ENCODE measurements around the gene SRRM1. TPM values are rescaled to one million over a fixed set of nuclear protein-coding genes. Genes with fewer than 3 reads are reported as not detected.

SRRM1 gene
- total and polyA plus RNA-seq, 4 experiments from 2014 or later = 73.8 to 230 (median 219) TPM

- peaks cover 0 to 2% of the 10 kb centered on the region in 2 donors for H3K27me3 Mint-ChIP-seq
- H3K27ac ChIP-seq (ENCODE audit: low read depth, low read length) = no peak overlapping the region
- peaks cover 18% of the 10 kb centered on the region for H3K4me1 ChIP-seq (ENCODE audit: insufficient read depth, low read length)
- H3K9me3 Mint-ChIP-seq = no peaks in the 10 kb centered on the region
- no peaks in the 10 kb centered on the region for H3K36me3 Mint-ChIP-seq
- no peak overlapping the region for H3K4me3 ChIP-seq (ENCODE audit: low read length in 2 of 2)
- CTCF ChIA-PET (ENCODE audit: partially characterized antibody) = interaction anchor here (3.5 kb wide), 1 partner anchor 19 kb away, joined by 11 read pairs; no protein-coding TSS in a partner anchor
- POLR2A ChIA-PET (ENCODE audit: partially characterized antibody) = no interaction called here
- no peak overlapping the region for H3K27ac Mint-ChIP-seq
- H3K9me3 ChIP-seq (ENCODE audit: control insufficient read depth in 1 of 2, low read length in 2 of 2) = no peaks in the 10 kb centered on the region
- H3K4me3 Mint-ChIP-seq = no peak overlapping the region
- DNase-seq = no peak
- intact Hi-C loops (cut with micrococcal nuclease) = no loop called here
- H3K36me3 ChIP-seq (ENCODE audit: insufficient read depth, low read length) = no peaks in the 10 kb centered on the region
- no peaks in the 10 kb centered on the region for H3K27me3 ChIP-seq (ENCODE audit: insufficient read depth, low read length)
- H3K4me1 Mint-ChIP-seq = peaks cover 10 to 22% (median 16%) of the 10 kb centered on the region in 4 donors
Measured at GRCh38 chr1:24707687-24708086, 64.6 kb downstream of the SRRM1 start.

GRCh38 chr1:24708938-24709337 lies 65.8 kb downstream of the SRRM1 start:
- H3K4me1 ChIP-seq (ENCODE audit: insufficient read depth, low read length) = peaks cover 18% of the 10 kb centered on the region
- Mint-ChIP-seq H3K4me1 (peaks cover 10 to 22% (median 16%) of the 10 kb centered on the region in 4 donors), H3K9me3 (no peaks in the 10 kb centered on the region), H3K27me3 (peaks cover 0 to 2% of the 10 kb centered on the region in 2 donors), H3K36me3 (no peaks in the 10 kb centered on the region), H3K4me3 (no peak overlapping the region), H3K27ac (peak overlapping the region in 2 of 7 donors; percentile 24 to 59)
- no peaks in the 10 kb centered on the region for H3K9me3 ChIP-seq (ENCODE audit: control insufficient read depth in 1 of 2, low read length in 2 of 2)
- CTCF ChIA-PET (ENCODE audit: partially characterized antibody) = no interaction called here
- no peak overlapping the region for H3K4me3 ChIP-seq (ENCODE audit: low read length in 2 of 2)
- intact Hi-C loops (cut with micrococcal nuclease) = no loop called here
- no peaks in the 10 kb centered on the region for H3K27me3 ChIP-seq (ENCODE audit: insufficient read depth, low read length)
- POLR2A ChIA-PET (ENCODE audit: partially characterized antibody) = no interaction called here
- no peak overlapping the region for H3K27ac ChIP-seq (ENCODE audit: low read depth, low read length)
- no peak for DNase-seq
- no peaks in the 10 kb centered on the region for H3K36me3 ChIP-seq (ENCODE audit: insufficient read depth, low read length)

- H3K36me3 ChIP-seq (ENCODE audit: insufficient read depth, low read length) = no peaks in the 10 kb centered on the region
- DNase-seq = peak in 2 of 5 donors; percentile 4 to 56
- Mint-ChIP-seq H3K36me3 (no peaks in the 10 kb centered on the region), H3K9me3 (no peaks in the 10 kb centered on the region), H3K27me3 (no peaks in the 10 kb centered on the region), H3K4me1 (peaks cover 10 to 22% (median 15%) of the 10 kb centered on the region in 4 donors), H3K4me3 (peak overlapping the region in 4 of 8 donors; percentile 18 to 39 (median 30)), H3K27ac (peak overlapping the region; percentile 36 to 73 (median 65))
- ChIA-PET CTCF (ENCODE audit: partially characterized antibody) (interaction anchor here (0.6 to 0.9 kb wide), 3 partner anchors 21 to 318 kb away, joined by 3 to 4 read pairs (median 3); no protein-coding TSS in a partner anchor), POLR2A (ENCODE audit: partially characterized antibody) (interaction anchor here (0.7 kb wide), 1 partner anchor 1491 kb away, joined by 3 read pairs; no protein-coding TSS in a partner anchor)
- H3K4me1 ChIP-seq (ENCODE audit: insufficient read depth, low read length) = peaks cover 18% of the 10 kb centered on the region
- no peak overlapping the region for H3K4me3 ChIP-seq (ENCODE audit: low read length in 2 of 2)
- no peak overlapping the region for H3K27ac ChIP-seq (ENCODE audit: low read depth, low read length)
- no peaks in the 10 kb centered on the region for H3K9me3 ChIP-seq (ENCODE audit: control insufficient read depth in 1 of 2, low read length in 2 of 2)
- intact Hi-C loops (cut with micrococcal nuclease) = no loop called here
- no peaks in the 10 kb centered on the region for H3K27me3 ChIP-seq (ENCODE audit: insufficient read depth, low read length)
Measured at GRCh38 chr1:24709791-24710441, 66.8 kb downstream of the SRRM1 start.

GRCh38 chr1:24711329-24711728 lies 68.2 kb downstream of the SRRM1 start:
- DNase-seq = no peak
- H3K36me3 Mint-ChIP-seq = no peaks in the 10 kb centered on the region
- Histone ChIP-seq H3K27me3 (ENCODE audit: insufficient read depth, low read length) (no peaks in the 10 kb centered on the region), H3K9me3 (ENCODE audit: control insufficient read depth in 1 of 2, low read length in 2 of 2) (no peaks in the 10 kb centered on the region), H3K4me1 (ENCODE audit: insufficient read depth, low read length) (peaks cover 10% of the 10 kb centered on the region), H3K36me3 (ENCODE audit: insufficient read depth, low read length) (no peaks in the 10 kb centered on the region), H3K27ac (ENCODE audit: low read depth, low read length) (no peak overlapping the region), H3K4me3 (ENCODE audit: low read length in 2 of 2) (no peak overlapping the region)
- POLR2A ChIA-PET (ENCODE audit: partially characterized antibody) = no interaction called here
- CTCF ChIA-PET (ENCODE audit: partially characterized antibody) = interaction anchor here (1.2 kb wide), 1 partner anchor 124 kb away, joined by 3 read pairs; no protein-coding TSS in a partner anchor
- no peak overlapping the region for H3K4me3 Mint-ChIP-seq
- H3K4me1 Mint-ChIP-seq = peaks cover 4 to 13% (median 8%) of the 10 kb centered on the region in 4 donors
- H3K27ac Mint-ChIP-seq = no peak overlapping the region
- intact Hi-C loops (cut with micrococcal nuclease) = no loop called here
- H3K27me3 Mint-ChIP-seq = no peaks in the 10 kb centered on the region
- H3K9me3 Mint-ChIP-seq = no peaks in the 10 kb centered on the region

GRCh38 chr1:24713176-24713575 lies 70.1 kb downstream of the SRRM1 start:
- intact Hi-C loops (cut with micrococcal nuclease) = no loop called here
- CTCF ChIA-PET (ENCODE audit: partially characterized antibody) = interaction anchor here (0.7 kb wide), 1 partner anchor 25 kb away, joined by 3 read pairs; no protein-coding TSS in a partner anchor

GRCh38 chr1:24713736-24714135 lies 70.6 kb downstream of the SRRM1 start:
- intact Hi-C loops (cut with micrococcal nuclease) = no loop called here
- ChIA-PET CTCF (ENCODE audit: partially characterized antibody) (no interaction called here), POLR2A (ENCODE audit: partially characterized antibody) (no interaction called here)

More at GRCh38 chr1:24713176-24713575, 70.1 kb downstream of the SRRM1 start:
- Histone ChIP-seq H3K4me1 (ENCODE audit: insufficient read depth, low read length) (peaks cover 10% of the 10 kb centered on the region), H3K27me3 (ENCODE audit: insufficient read depth, low read length) (no peaks in the 10 kb centered on the region), H3K9me3 (ENCODE audit: control insufficient read depth in 1 of 2, low read length in 2 of 2) (no peaks in the 10 kb centered on the region), H3K4me3 (ENCODE audit: low read length in 2 of 2) (no peak overlapping the region), H3K36me3 (ENCODE audit: insufficient read depth, low read length) (no peaks in the 10 kb centered on the region), H3K27ac (ENCODE audit: low read depth, low read length) (no peak overlapping the region)
- no peak overlapping the region for H3K4me3 Mint-ChIP-seq
- POLR2A ChIA-PET (ENCODE audit: partially characterized antibody) = no interaction called here
- peak overlapping the region in 1 of 7 donors; percentile 17 for H3K27ac Mint-ChIP-seq
- H3K36me3 Mint-ChIP-seq = no peaks in the 10 kb centered on the region
- H3K4me1 Mint-ChIP-seq = peaks cover 4 to 13% (median 8%) of the 10 kb centered on the region in 4 donors
- no peaks in the 10 kb centered on the region for H3K9me3 Mint-ChIP-seq
- DNase-seq = no peak
- no peaks in the 10 kb centered on the region for H3K27me3 Mint-ChIP-seq

GRCh38 chr1:24714859-24715520 lies 71.9 kb downstream of the SRRM1 start:
- no peaks in the 10 kb centered on the region for H3K27me3 ChIP-seq (ENCODE audit: insufficient read depth, low read length)
- no peak overlapping the region for H3K27ac Mint-ChIP-seq
- no peak for DNase-seq
- ChIA-PET POLR2A (ENCODE audit: partially characterized antibody) (no interaction called here), CTCF (ENCODE audit: partially characterized antibody) (no interaction called here)
- H3K4me3 Mint-ChIP-seq = no peak overlapping the region
- no peaks in the 10 kb centered on the region for H3K36me3 ChIP-seq (ENCODE audit: insufficient read depth, low read length)
- H3K4me1 ChIP-seq (ENCODE audit: insufficient read depth, low read length) = peaks cover 5% of the 10 kb centered on the region
- H3K4me1 Mint-ChIP-seq = peaks cover 0 to 4% (median 2%) of the 10 kb centered on the region in 4 donors
- no peaks in the 10 kb centered on the region for H3K27me3 Mint-ChIP-seq
- H3K9me3 Mint-ChIP-seq = no peaks in the 10 kb centered on the region
- no peaks in the 10 kb centered on the region for H3K36me3 Mint-ChIP-seq
- H3K27ac ChIP-seq (ENCODE audit: low read depth, low read length) = no peak overlapping the region
- no peak overlapping the region for H3K4me3 ChIP-seq (ENCODE audit: low read length in 2 of 2)
- intact Hi-C loops (cut with micrococcal nuclease) = no loop called here
- H3K9me3 ChIP-seq (ENCODE audit: control insufficient read depth in 1 of 2, low read length in 2 of 2) = no peaks in the 10 kb centered on the region

More at GRCh38 chr1:24713736-24714135, 70.6 kb downstream of the SRRM1 start:
- Histone ChIP-seq H3K27ac (ENCODE audit: low read depth, low read length) (no peak overlapping the region), H3K4me3 (ENCODE audit: low read length in 2 of 2) (no peak overlapping the region), H3K9me3 (ENCODE audit: control insufficient read depth in 1 of 2, low read length in 2 of 2) (no peaks in the 10 kb centered on the region), H3K4me1 (ENCODE audit: insufficient read depth, low read length) (peaks cover 10% of the 10 kb centered on the region), H3K36me3 (ENCODE audit: insufficient read depth, low read length) (no peaks in the 10 kb centered on the region), H3K27me3 (ENCODE audit: insufficient read depth, low read length) (no peaks in the 10 kb centered on the region)
- DNase-seq = no peak
- H3K9me3 Mint-ChIP-seq = no peaks in the 10 kb centered on the region
- H3K27ac Mint-ChIP-seq = peak overlapping the region in 2 of 7 donors; percentile 28 to 43
- H3K4me3 Mint-ChIP-seq = no peak overlapping the region
- peaks cover 4 to 13% (median 8%) of the 10 kb centered on the region in 4 donors for H3K4me1 Mint-ChIP-seq
- no peaks in the 10 kb centered on the region for H3K27me3 Mint-ChIP-seq
- H3K36me3 Mint-ChIP-seq = no peaks in the 10 kb centered on the region
